H1 (cell line): ENCODE data around the gene CFAP54. TPM values are rescaled to one million over a fixed set of nuclear protein-coding genes. Genes with fewer than 3 reads are reported as not detected.

Experiments
- HDAC2 ChIP-seq, 2 experiments: fragments of 300-600 bp in 1 of 2; sonication (generic) in 1 of 2; IDR thresholded peaks; 2 replicates each; pipeline ENCODE4 v1.6.1; 2011 to 2012; ENCODE audit warnings: low read depth in 2 of 2, low read length in 2 of 2, mild to moderate bottlenecking in 2 of 2, moderate library complexity in 2 of 2, borderline replicate concordance in 1 of 2, inconsistent platforms in 1 of 2
- RNF2 ChIP-seq: fragments of 200-900, 300-1000 bp; sonication (generic); IDR thresholded peaks from 2 replicates; pipeline ENCODE4 v1.7.1; 2016; ENCODE audit warnings: borderline replicate concordance, low read depth, mild to moderate bottlenecking, antibody characterized with exemption, low read length; ENCODE audit not compliant: poor library complexity, severe bottlenecking; ENCODE audit errors: missing control alignments
- RXRA ChIP-seq: IDR thresholded peaks from 2 replicates; pipeline ENCODE4 v1.6.1; 2011; ENCODE audit warnings: low read depth, mild to moderate bottlenecking, low read length, moderate library complexity; ENCODE audit not compliant: insufficient read depth
- polyA plus RNA-seq, 7 experiments: library from polyadenylated mRNA; depleted of rRNA in 3 of 7; stranded (reverse) in 5 of 7; unstranded in 2 of 7; fragments of >200 nt in 5 of 7; fragments of 200-250 nt in 2 of 7; gene quantifications; 1 replicate in 5 of 7; 2 replicates in 1 of 7; 4 replicates in 1 of 7; pipeline versions ENCODE4 v1.2.1 to v1.2.3, GENCODE V29; 2011 to 2013; ENCODE audit warnings: missing spikeins in 2 of 7, mixed read lengths in 2 of 7
- total RNA-seq: library from RNA; stranded (reverse); fragmentation: NEBNext Ultra II Directional; extraction: Animal tissue kit (Norgen Biotek cat#: 25700); gene quantifications from 2 replicates; pipeline ENCODE4 v1.2.1, GENCODE V29; 2021
- TF ChIP-seq, protein P1 (sequence below): fragments of 300-600 bp; sonication (generic); IDR thresholded peaks from 2 replicates; pipeline ENCODE4 v1.7.1; 2012; ENCODE audit warnings: low read length, moderate library complexity, mild to moderate bottlenecking, inconsistent platforms; ENCODE audit not compliant: insufficient replicate concordance

CFAP54 gene
- total and polyA plus RNA-seq, 2 of the 8 experiments (the other 6 are each of a cell fraction or from before 2014, with no cell fraction given), result 0.17 to 0.33 TPM

- no peak for TF ChIP-seq RNF2
- TF ChIP-seq, protein P1, sequence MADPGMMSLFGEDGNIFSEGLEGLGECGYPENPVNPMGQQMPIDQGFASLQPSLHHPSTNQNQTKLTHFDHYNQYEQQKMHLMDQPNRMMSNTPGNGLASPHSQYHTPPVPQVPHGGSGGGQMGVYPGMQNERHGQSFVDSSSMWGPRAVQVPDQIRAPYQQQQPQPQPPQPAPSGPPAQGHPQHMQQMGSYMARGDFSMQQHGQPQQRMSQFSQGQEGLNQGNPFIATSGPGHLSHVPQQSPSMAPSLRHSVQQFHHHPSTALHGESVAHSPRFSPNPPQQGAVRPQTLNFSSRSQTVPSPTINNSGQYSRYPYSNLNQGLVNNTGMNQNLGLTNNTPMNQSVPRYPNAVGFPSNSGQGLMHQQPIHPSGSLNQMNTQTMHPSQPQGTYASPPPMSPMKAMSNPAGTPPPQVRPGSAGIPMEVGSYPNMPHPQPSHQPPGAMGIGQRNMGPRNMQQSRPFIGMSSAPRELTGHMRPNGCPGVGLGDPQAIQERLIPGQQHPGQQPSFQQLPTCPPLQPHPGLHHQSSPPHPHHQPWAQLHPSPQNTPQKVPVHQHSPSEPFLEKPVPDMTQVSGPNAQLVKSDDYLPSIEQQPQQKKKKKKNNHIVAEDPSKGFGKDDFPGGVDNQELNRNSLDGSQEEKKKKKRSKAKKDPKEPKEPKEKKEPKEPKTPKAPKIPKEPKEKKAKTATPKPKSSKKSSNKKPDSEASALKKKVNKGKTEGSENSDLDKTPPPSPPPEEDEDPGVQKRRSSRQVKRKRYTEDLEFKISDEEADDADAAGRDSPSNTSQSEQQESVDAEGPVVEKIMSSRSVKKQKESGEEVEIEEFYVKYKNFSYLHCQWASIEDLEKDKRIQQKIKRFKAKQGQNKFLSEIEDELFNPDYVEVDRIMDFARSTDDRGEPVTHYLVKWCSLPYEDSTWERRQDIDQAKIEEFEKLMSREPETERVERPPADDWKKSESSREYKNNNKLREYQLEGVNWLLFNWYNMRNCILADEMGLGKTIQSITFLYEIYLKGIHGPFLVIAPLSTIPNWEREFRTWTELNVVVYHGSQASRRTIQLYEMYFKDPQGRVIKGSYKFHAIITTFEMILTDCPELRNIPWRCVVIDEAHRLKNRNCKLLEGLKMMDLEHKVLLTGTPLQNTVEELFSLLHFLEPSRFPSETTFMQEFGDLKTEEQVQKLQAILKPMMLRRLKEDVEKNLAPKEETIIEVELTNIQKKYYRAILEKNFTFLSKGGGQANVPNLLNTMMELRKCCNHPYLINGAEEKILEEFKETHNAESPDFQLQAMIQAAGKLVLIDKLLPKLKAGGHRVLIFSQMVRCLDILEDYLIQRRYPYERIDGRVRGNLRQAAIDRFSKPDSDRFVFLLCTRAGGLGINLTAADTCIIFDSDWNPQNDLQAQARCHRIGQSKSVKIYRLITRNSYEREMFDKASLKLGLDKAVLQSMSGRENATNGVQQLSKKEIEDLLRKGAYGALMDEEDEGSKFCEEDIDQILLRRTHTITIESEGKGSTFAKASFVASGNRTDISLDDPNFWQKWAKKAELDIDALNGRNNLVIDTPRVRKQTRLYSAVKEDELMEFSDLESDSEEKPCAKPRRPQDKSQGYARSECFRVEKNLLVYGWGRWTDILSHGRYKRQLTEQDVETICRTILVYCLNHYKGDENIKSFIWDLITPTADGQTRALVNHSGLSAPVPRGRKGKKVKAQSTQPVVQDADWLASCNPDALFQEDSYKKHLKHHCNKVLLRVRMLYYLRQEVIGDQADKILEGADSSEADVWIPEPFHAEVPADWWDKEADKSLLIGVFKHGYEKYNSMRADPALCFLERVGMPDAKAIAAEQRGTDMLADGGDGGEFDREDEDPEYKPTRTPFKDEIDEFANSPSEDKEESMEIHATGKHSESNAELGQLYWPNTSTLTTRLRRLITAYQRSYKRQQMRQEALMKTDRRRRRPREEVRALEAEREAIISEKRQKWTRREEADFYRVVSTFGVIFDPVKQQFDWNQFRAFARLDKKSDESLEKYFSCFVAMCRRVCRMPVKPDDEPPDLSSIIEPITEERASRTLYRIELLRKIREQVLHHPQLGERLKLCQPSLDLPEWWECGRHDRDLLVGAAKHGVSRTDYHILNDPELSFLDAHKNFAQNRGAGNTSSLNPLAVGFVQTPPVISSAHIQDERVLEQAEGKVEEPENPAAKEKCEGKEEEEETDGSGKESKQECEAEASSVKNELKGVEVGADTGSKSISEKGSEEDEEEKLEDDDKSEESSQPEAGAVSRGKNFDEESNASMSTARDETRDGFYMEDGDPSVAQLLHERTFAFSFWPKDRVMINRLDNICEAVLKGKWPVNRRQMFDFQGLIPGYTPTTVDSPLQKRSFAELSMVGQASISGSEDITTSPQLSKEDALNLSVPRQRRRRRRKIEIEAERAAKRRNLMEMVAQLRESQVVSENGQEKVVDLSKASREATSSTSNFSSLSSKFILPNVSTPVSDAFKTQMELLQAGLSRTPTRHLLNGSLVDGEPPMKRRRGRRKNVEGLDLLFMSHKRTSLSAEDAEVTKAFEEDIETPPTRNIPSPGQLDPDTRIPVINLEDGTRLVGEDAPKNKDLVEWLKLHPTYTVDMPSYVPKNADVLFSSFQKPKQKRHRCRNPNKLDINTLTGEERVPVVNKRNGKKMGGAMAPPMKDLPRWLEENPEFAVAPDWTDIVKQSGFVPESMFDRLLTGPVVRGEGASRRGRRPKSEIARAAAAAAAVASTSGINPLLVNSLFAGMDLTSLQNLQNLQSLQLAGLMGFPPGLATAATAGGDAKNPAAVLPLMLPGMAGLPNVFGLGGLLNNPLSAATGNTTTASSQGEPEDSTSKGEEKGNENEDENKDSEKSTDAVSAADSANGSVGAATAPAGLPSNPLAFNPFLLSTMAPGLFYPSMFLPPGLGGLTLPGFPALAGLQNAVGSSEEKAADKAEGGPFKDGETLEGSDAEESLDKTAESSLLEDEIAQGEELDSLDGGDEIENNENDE, result no peak
- TF ChIP-seq RXRA, result no peak
- TF ChIP-seq HDAC2 (IDR thresholded peaks at IDR 0.05; ENCODE audit: borderline replicate concordance in 1 of 2, low read depth in 2 of 2, low read length in 2 of 2), result no peak
These were observed 81.9 kb downstream of the CFAP54 start (continued) for GRCh38 chr12:96571101-96571862.
